Activated naive CD4-positive, alpha-beta T cell treated with anti-CD3 and anti-CD28 coated beads, Interleukin-2, amount 50 U/mL, for 72 hours (primary cell): ENCODE results near the gene TRIO. TPM values are rescaled to one million over a fixed set of nuclear protein-coding genes. Genes with fewer than 3 reads are reported as not detected.

Source experiments
- ATAC-seq, 2 donors: fragments of 150-1000 bp; cut with Tn5 transposase; 2 replicates each; pipeline ENCODE4 v1.10.0; 2021; ENCODE audit warnings: mild to moderate bottlenecking in 2 of 2, moderate library complexity in 2 of 2
- DNase-seq, 2 donors: peaks; one replicate each; pipeline ENCODE4 v3.0.0; 2021 to 2022; ENCODE audit warnings: low spot score in 2 of 2
- H3K27ac Mint-ChIP-seq, 2 donors: one replicate each; pipeline ENCODE4 v1.8.0; 2022; ENCODE audit warnings: mild to moderate bottlenecking in 2 of 2, mixed read lengths in 2 of 2
- H3K36me3 Mint-ChIP-seq, 2 donors: one replicate each; pipeline ENCODE4 v1.8.0; 2022; ENCODE audit warnings: mixed read lengths in 2 of 2
- H3K9me3 Mint-ChIP-seq, 2 donors: one replicate each; pipeline ENCODE4 v1.8.0; 2022; ENCODE audit warnings: mixed read lengths in 2 of 2
- total RNA-seq, 2 donors: library from RNA; stranded (reverse); gene quantifications; one replicate each; pipeline ENCODE4 v1.2.3, GENCODE V29; 2022

TRIO gene
- total RNA-seq, 2 donors from 2014 or later = 13.3 to 18.2 TPM

DNA sequence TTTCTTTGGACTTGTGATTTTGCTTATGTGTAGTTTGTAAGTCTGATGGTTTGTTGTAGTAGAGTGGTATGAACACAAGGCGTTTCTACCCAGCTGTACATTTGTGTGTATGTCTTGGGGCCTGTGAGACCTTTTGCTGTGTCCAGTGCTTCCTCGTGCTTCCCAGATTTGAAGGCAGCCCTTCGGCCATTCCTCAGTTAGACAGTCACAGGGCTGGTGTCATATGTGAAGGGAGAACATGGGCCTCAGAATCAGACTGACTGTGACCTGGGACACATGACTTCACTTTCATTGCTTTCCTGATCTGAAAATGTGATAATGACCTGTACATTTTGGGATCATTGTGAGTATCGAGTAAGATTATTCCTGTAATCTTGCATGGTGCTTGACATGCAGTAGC, 140.0 kb downstream of the TRIO start:
- H3K9me3 Mint-ChIP-seq = no peaks in the 10 kb centered on the region
- DNase-seq (no peak), ATAC-seq (no peak)
- no peaks in the 10 kb centered on the region for H3K36me3 Mint-ChIP-seq
- no peak overlapping the region for H3K27ac Mint-ChIP-seq

DNA sequence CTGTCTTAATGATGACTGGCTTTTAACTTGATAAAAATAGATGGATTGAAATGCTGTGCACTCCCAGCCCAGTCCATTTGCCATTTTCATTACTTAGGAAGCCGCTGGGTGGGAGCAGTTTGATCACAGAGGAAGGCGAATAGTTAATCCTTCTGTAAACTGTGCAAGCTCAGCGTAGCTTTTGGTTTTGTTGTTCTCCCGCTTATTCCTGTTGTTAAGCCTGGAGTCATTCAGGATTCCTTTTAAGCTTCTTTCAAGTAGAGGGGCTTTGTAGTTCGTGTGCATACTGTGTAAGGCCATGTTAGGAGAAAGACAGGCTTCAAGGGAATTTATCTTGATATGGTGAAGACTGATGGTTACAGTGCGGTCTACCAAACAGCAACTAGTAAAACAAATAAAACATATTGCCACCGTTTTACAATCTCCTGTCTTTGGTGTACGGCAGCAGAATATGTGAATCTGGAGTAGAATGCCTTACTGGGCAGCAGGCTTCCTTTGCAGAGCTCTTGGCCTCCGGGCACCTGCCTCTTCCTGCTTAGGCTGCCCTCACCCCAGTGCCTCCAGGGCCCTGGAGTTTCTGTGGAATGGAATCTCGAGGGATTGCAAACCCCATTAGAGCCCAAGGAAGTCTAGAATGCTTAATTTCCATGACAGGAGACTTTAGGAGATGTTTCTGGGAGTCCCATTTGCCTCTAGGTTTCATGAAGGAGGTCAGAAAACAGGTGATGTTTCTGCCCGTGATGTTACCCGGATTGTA, 141.4 kb downstream of the TRIO start:
- DNase-seq (no peak), ATAC-seq (no peak)
- no peaks in the 10 kb centered on the region for H3K36me3 Mint-ChIP-seq
- H3K9me3 Mint-ChIP-seq = no peaks in the 10 kb centered on the region
- H3K27ac Mint-ChIP-seq = no peak overlapping the region

DNA sequence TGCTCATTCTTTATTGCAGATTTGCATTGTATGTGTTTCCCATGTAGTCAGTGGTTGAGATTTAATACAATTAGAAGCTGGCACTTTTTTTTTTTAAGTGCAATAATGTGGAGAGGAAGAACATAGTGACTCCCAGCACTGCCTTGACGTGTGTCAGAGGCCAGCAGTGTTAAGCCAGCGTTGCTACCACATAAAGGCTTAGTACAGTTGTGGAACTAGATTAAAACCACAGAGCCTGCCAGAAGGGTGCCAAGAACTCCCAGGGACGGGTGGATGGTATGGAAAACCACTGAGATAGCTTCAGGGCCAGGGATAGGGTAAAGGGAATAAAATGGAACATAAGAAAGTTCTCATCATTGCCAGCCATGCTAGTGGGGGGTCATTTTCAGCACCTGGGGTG, 142.9 kb downstream of the TRIO start:
- no peak for ATAC-seq
- Mint-ChIP-seq H3K36me3 (no peaks in the 10 kb centered on the region), H3K27ac (no peak overlapping the region), H3K9me3 (no peaks in the 10 kb centered on the region)
- no peak for DNase-seq

DNA sequence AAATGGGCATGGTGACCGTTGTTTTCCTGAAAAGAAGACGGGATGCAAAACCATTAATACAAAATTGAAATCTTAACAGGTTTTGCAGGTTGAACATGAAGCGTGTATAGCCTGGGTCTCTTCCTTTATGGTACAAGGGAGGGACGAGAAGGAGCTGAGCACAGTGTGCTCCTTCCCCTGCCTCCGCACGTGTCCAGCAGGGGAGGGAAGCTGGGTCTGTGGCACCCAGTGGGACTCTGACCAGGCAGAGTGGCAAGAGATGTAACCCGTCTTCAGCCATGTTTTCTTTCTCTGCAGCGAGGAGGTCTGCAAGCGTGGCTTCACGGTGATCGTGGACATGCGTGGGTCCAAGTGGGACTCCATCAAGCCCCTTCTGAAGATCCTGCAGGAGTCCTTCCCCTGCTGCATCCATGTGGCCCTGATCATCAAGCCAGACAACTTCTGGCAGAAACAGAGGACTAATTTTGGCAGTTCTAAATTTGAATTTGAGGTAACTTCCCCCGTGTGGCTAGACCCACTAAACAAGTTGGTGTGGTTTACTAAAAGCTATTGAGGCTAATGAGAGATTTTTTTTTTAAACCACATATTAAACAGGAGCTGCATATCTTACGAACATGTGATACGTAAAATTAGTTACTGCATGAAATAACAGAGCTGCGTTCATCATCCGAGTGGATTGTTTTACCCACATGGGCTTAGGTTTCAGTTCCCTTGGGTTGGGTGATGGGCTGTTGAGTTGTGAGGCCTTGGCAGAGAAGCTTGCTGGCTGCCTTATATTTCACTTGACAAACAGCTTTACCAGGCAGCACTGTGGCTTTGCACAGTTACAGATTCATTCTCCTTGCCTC, 143.7 kb downstream of the TRIO start:
- Mint-ChIP-seq H3K27ac (no peak overlapping the region), H3K9me3 (no peaks in the 10 kb centered on the region), H3K36me3 (no peaks in the 10 kb centered on the region)
- DNase-seq (no peak), ATAC-seq (no peak)

DNA sequence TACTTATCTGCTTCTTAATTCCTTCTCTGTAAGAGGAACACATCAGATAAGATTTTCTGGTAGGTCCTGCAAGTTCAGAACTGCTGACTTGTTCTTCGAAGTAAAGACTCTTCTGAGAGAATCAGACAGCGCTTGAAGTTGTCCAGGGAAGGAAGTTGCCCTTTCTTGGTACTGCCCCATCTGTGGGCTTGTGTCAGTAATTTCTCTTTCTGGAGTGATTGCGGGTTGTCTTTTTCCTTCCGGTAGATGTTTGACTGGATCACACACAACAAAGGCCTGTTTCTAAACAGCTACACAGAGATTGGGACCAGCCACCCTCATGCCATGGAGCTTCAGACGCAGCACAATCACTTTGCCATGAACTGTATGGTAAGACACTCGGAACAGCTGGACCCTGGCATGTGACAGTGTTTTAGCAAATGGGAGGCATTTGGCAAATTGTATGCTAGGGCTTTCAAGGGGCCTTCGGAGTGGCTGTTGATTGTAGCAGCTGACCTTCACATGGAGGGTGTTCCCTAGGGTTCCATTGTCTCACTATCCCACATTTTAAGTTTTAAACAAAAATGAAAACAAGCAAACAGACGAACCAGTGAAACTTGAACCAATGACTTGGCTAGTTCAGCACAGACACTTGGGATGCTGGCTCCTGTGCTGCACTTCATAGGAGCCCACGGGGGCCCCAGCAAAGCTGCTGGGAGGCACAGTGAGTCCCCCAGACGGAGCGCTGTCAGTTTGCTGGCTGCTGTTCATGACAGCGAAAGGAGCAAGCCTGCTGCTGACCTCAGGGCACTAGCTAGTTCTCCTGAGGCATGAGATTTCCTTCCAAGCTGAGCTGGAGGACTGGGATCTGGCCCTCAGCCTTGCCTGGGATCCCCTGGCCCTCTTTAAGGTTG, 149.9 kb downstream of the TRIO start:
- ATAC-seq (peak in 1 of 2 donors; percentile 62), DNase-seq (no peak)
- no peaks in the 10 kb centered on the region for H3K36me3 Mint-ChIP-seq
- H3K27ac Mint-ChIP-seq = no peak overlapping the region
- H3K9me3 Mint-ChIP-seq = no peaks in the 10 kb centered on the region

DNA sequence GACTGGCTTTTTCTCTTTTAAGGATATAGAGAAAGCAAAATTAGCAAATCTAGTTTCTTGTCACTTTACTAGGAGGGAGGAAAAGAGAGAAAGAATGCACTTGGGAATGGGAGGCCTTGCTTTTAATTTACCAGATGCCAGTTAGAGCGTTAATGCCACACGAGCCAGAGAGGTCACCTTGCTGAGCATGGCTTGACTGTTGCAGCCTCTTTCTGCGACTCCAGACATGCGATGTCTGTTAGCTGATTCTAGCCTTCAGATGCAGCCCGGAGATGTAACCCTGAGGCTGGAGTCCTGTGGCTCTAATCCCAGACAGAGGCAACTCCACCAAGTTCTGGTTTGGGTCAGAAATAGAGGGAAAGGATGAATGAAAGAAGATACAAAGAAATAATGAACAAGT, 152.5 kb downstream of the TRIO start:
- no peak overlapping the region for H3K27ac Mint-ChIP-seq
- DNase-seq (no peak), ATAC-seq (no peak)
- no peaks in the 10 kb centered on the region for H3K9me3 Mint-ChIP-seq
- H3K36me3 Mint-ChIP-seq = no peaks in the 10 kb centered on the region

DNA sequence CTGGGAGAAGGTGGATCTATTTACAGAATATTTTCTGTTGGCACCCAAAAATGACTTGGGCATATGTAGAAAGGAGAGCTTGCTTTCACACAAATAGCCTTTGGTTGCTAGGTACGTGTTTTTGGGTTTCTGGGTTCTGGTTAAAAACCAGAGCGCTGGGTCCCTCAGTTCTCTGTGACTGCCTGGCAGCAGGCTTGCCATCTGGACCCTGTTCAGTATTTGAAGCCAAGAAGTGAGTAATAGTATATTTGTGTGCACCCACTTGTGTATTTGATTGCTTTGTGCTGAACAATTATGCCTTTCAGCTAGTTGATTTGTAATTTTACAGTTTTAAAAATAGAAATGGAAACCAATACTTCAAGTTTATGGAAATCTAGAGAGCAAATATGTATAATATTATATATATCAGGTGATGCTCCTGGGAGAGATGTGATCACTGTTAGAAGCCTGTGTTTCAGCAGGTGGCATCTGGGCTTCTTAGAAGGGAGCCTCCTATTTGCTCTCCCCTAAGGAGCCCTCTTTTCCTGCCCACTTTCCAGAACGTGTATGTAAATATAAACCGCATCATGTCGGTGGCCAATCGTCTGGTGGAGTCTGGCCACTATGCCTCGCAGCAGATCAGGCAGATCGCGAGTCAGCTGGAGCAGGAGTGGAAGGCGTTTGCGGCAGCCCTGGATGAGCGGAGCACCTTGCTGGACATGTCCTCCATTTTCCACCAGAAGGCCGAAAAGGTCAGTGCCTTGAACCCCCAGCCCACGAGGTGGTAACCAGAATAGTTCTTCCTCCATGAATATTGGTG, 153.6 kb downstream of the TRIO start:
- Mint-ChIP-seq H3K36me3 (no peaks in the 10 kb centered on the region), H3K27ac (peak overlapping the region in 1 of 2 donors; percentile 66), H3K9me3 (no peaks in the 10 kb centered on the region)
- ATAC-seq (no peak), DNase-seq (no peak)

DNA sequence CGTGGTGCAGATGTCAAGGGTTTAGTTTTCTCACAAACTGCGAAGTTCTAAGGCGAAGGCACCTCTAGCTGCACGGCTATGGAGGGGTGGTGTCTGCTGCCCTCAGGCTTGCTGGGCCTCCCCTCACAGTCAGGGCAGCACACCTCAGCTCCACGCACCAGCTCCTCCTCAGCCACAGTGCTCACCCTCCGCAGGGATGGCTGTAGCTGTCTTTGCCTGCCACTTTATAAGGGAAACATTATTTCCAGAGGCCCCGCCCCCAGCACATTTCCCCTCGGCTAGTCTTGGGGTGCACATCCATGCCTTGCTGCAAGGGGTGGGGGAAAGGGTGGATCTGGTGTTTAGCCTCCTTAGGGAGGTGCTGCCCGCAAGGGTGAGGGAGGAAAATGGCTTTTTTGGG, 154.6 kb downstream of the TRIO start:
- Mint-ChIP-seq H3K9me3 (no peaks in the 10 kb centered on the region), H3K36me3 (no peaks in the 10 kb centered on the region), H3K27ac (no peak overlapping the region)
- no peak for DNase-seq
- ATAC-seq = no peak

DNA sequence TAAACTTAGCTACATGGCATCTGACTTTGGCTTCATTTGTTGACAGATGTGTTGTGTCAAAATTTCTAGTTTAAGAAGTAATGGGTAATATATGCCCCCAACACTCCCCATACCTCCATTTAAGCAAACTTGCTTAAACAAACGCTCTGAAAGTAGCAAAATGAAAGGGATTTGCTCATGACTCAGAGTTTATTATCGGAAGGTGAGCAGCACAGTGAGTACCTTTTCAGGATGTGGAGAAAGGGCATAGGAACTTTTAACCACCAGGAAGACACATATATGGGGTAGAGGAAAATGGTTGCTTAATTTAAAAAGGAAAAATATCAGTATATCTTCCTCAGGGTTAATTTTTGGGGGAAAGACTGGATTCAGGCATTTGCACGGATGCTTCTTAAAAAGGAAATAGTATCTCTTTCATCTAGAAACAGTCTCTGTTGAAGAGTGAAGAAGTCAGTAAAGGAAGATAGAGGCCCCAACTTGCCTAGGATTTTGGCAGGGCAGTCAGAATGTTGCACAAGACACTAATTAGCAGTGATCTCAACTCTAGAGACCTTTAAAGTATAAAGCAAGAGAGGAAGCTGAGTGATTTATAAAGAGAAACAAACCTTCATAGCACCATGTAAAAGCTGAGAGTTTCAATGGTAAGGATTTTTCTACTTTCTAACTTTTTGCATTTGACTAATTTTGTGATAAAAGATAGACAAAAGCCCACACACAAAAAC, 155.1 kb downstream of the TRIO start:
- Mint-ChIP-seq H3K9me3 (no peaks in the 10 kb centered on the region), H3K36me3 (no peaks in the 10 kb centered on the region), H3K27ac (no peak overlapping the region)

DNA sequence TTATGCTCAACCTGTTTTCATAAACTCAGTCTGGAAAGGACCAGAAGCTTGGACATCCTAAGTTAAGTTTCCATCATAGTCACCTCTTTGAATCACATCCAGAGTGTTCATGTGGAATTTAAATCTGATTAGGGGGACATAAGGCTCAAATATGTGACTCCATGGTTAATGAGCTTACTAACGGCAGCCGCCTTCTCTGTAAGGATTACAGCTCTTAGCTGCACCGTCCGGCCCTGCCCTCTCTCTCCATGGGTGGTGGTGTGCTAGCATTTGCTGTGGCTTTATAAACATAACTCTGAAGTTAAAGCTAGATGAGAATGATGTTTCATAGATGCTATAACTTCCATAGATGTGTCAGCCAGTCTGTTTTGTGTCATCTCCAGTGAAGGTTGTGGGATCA, 156.5 kb downstream of the TRIO start:
- ATAC-seq = no peak
- no peaks in the 10 kb centered on the region for H3K36me3 Mint-ChIP-seq
- DNase-seq = no peak
- H3K27ac Mint-ChIP-seq = no peak overlapping the region
- no peaks in the 10 kb centered on the region for H3K9me3 Mint-ChIP-seq

More for the DNA sequence above, 155.1 kb downstream of the TRIO start:
- ATAC-seq (peak in 1 of 2 donors; percentile 77), DNase-seq (no peak)

DNA sequence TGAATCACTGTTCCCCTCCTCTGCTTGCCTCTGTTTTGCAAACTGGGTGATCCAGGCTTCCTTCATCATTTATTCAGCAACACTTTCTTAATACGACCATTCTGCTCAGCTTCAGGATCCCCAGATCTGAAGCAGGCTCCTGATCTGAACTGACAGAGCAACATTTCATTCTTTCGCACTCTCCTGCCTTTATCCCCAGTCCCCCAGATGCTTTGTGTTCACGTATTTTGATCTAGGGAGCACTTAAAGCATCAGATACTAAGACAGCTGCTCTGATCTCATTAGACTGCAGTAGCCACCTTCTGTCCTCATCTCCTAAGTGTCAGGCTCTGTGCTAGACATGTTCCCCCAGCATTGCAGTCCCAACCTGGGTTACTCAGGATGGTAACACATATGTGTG, 158.0 kb downstream of the TRIO start:
- no peak overlapping the region for H3K27ac Mint-ChIP-seq
- H3K36me3 Mint-ChIP-seq = no peaks in the 10 kb centered on the region
- ATAC-seq (no peak), DNase-seq (no peak)
- no peaks in the 10 kb centered on the region for H3K9me3 Mint-ChIP-seq

DNA sequence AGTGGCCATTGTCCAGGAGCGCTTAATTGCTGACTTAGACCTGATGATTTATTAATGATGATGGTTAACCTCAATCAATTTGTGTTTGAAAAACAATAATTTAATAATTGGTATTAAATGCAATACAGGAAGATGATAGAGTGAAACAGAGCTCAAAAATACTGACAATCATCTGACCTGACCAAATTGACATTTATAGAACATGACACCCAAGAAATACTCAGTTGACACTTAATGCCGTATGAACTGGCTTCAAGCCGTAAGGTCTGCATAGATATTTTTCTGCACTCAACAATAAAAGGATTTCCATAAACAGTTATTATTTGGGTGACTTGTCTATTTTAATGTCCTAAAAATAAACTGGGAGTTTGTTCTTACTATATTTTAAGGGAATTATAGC, 159.2 kb downstream of the TRIO start:
- Mint-ChIP-seq H3K9me3 (no peaks in the 10 kb centered on the region), H3K36me3 (no peaks in the 10 kb centered on the region), H3K27ac (no peak overlapping the region)
- ATAC-seq (no peak), DNase-seq (no peak)

DNA sequence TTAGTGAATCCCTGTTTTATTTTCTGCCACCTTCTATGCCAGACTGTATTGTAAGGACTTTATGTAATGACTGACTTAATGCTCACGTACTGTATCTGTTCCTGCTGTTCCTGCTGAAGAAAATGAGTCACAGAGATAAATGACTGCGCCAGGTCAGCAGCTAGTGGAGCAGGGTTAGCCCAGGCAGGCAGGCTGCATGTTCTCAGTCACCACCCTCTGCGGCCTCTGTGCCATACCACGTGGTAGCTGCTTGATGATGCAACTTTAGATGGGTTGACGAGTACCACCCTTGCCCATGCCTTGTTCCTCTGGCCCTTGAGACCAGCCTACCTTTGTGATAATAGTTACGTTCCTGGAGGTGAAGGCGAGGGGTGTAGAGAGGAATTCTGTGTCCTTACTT, 161.9 kb downstream of the TRIO start:
- Mint-ChIP-seq H3K27ac (no peak overlapping the region), H3K36me3 (no peaks in the 10 kb centered on the region), H3K9me3 (peaks cover 0 to 7% of the 10 kb centered on the region in 2 donors)
- ATAC-seq (no peak), DNase-seq (no peak)

DNA sequence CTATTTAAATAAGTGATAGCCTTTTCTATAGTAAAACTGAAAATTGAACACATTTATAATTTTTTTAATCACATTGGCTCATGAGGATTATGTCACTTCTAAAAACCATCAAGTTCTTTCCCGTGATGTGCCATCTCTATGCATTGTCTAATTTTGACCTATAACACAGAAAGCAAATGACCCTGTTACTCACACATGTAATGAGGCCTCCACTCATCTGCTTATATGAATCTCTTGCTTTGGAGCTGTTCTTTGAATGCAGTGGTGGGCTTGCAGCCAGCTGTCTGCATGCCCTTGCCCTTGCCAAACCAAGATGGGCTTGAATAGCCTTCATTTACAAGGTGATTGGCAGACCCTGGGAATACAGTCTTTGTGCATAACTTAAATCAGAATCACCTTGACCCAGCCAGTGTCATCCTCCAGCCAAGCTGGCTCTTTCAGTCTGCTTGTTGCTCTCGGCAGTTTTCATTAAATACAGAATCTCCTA, 163.2 kb downstream of the TRIO start:
- H3K9me3 Mint-ChIP-seq = peaks cover 0 to 7% of the 10 kb centered on the region in 2 donors
- no peaks in the 10 kb centered on the region for H3K36me3 Mint-ChIP-seq
- H3K27ac Mint-ChIP-seq = no peak overlapping the region
- DNase-seq (no peak), ATAC-seq (no peak)

DNA sequence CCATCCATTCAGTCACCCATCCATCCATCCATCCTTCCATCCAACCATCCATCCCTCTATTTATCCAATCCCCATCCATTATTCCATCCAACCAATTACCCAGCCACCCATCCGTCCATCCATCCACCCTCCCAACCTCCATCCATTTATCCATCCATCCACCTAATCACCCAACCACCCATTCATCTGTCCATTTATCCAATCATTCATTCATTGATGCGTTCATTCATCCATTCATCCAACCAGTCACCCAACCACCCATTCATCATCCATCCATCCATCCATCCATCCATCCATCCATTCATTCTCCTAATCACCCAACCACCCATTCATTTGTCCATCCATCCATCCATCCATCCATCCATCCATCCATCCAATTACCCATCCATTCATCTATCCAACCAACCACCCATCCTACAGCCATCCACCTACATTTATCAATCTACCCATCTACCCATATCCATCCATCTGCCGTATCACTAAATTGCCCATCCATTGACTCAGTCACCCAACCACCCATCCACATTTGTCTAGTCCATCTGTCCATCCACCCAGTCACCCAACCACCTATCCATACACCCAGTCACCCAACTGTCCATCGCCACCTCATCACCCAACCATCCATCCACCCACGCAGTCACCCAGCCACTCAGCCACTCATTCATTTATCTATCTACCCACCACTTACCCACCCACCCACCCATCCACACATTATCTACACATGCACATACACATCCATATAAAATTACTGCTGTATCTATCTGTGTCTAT, 165.4 kb downstream of the TRIO start:
- Mint-ChIP-seq H3K27ac (no peak overlapping the region), H3K36me3 (no peaks in the 10 kb centered on the region), H3K9me3 (peaks cover 0 to 7% of the 10 kb centered on the region in 2 donors)
- no peak for ATAC-seq
- DNase-seq = no peak
